Measurements from ENCODE around the gene SMYD3.

Gene SMYD3

DNA sequence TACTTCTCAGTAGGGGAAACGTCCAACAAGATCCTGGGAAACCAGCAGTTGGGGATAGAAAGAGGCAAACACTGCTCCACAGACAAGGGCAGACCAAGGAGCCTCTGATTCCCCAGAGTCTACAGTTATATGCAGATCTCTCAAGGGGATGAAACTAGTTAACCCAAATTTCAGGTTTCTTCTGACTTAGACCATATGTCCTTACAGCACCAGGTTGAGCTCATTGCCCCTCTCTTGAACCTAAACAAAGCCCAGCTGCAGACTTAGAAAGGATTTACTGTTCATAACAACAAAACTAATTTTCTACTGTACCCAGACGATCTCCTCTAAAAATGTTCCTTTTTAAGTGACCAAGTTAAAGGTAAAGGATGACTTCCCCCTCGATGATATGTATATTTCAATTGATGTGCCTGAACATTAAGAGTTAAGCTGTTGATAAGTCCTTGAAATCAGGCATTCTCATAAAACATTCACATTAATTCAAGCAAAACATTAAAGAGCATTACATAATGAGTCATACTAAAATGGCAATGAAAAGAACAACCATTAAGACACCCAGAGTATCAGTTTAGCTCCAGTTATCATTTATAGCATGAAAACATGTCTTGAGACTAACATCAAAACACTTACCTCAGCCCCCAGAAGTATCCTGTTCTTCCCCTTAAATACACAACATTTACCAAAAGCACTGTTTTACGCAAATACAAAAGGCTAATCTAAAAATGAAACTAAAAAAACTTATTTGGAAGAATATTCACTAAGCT lies 24.1 kb downstream of the SMYD3 start:
- no peak for DNase-seq (ENCODE audit: extremely low spot score)
- ChIA-PET POLR2A (no interaction called here), CTCF (no interaction called here)
- TF ChIP-seq ZNF384 (IDR thresholded peaks at IDR 0.05) (no peak), ARNT (IDR thresholded peaks at IDR 0.05) (no peak), CTBP1 (IDR thresholded peaks at IDR 0.05; ENCODE audit: borderline replicate concordance) (no peak), FOXM1 (IDR thresholded peaks at IDR 0.05; ENCODE audit: borderline replicate concordance) (no peak), ELF4 (IDR thresholded peaks at IDR 0.05) (no peak), FOXA1 (IDR thresholded peaks at IDR 0.05) (no peak), L3MBTL2 (conservative IDR thresholded peaks at IDR 0.05) (no peak), SUZ12 (IDR thresholded peaks at IDR 0.05) (no peak), FOXK2 (IDR thresholded peaks at IDR 0.05) (no peak), NFRKB (IDR thresholded peaks at IDR 0.05) (no peak), SP1 (IDR thresholded peaks at IDR 0.05) (no peak), LEF1 (IDR thresholded peaks at IDR 0.05; ENCODE audit: borderline replicate concordance) (no peak), HDGF (IDR thresholded peaks at IDR 0.05; ENCODE audit: borderline replicate concordance) (no peak), BHLHE40 (IDR thresholded peaks at IDR 0.05; ENCODE audit: borderline replicate concordance) (no peak), TARDBP (IDR thresholded peaks at IDR 0.05) (no peak)
- TF ChIP-seq, protein P1, sequence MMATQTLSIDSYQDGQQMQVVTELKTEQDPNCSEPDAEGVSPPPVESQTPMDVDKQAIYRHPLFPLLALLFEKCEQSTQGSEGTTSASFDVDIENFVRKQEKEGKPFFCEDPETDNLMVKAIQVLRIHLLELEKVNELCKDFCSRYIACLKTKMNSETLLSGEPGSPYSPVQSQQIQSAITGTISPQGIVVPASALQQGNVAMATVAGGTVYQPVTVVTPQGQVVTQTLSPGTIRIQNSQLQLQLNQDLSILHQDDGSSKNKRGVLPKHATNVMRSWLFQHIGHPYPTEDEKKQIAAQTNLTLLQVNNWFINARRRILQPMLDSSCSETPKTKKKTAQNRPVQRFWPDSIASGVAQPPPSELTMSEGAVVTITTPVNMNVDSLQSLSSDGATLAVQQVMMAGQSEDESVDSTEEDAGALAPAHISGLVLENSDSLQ (IDR thresholded peaks at IDR 0.05) = no peak

DNA sequence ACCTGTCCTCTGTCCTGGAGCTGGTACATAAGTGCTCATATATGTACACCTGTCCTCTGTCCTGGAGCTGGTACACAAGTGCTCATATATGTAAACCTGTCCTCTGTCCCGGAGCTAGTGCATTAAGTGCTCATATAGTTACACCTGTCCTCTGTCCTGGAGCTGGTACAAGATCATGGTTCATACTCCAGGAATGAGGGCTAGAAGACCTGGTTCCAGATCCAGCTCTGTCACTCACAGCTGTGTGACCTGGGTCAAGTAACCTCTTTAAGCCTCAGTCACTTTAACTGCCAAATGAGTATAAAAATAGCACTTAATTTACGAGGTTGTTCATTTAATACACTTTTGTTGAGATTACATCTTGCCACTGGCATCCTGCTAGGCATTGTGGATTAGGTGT lies 28.0 kb downstream of the SMYD3 start:
- ChIA-PET CTCF (interaction anchor here (0.6 kb wide), 1 partner anchor 10 kb away, joined by 5 read pairs; no protein-coding TSS in a partner anchor), POLR2A (no interaction called here)
- no peak for TF ChIP-seq ELF4 (IDR thresholded peaks at IDR 0.05)
- TF ChIP-seq, protein P1 (IDR thresholded peaks at IDR 0.05) = 0 out of 2 replicates have a peak, but pooled peaks have one; percentile 26
- DNase-seq (ENCODE audit: extremely low spot score) = no peak

DNA sequence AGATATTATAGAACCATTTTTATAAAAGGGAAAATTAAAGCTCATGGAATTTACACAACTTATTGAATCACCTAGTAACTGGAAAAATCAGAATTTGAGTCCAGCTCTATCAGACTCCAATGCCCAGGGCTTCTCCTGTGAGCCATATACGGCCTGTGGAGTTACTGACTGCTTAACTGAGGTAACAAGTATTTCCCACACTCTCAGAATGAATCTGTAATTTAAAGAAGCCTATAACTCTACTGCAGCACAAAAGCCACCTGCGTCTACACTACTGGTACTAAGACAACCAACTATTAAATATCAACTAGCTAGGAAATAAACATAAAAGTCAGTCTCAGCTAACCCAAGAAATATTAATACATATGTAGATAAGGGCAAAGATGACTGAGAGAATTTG lies 29.4 kb downstream of the SMYD3 start:
- ChIA-PET CTCF (interaction anchor here (0.7 kb wide), 1 partner anchor 234 kb away, joined by 3 read pairs; no protein-coding TSS in a partner anchor), POLR2A (no interaction called here)
- no peak for DNase-seq (ENCODE audit: extremely low spot score)
- no peak for TF ChIP-seq TARDBP (IDR thresholded peaks at IDR 0.05)

DNA sequence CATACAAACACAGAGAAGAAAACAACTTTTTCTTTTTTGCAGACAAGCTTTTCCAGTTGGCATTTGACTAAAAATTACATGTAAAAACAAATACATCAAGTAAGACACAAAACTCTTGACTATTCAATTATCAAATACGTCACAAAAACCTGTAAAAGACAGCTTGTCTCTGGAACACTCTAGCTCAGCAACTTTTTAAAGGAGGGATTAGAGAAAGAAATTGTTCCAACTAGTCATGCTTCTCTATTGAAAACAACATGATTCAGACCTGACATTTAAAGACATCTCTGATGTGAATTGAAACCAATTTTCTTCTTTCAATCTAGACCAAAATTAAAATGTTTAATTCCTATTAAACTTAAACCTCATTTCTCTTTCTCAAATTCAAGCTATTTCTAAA lies 30.3 kb downstream of the SMYD3 start:
- no peak for DNase-seq (ENCODE audit: extremely low spot score)
- TF ChIP-seq, protein P1 (IDR thresholded peaks at IDR 0.05) = no peak
- TF ChIP-seq ZNF384 (IDR thresholded peaks at IDR 0.05) = no peak
- no peak for TF ChIP-seq SUZ12 (IDR thresholded peaks at IDR 0.05)
- ChIA-PET POLR2A (no interaction called here), CTCF (no interaction called here)

DNA sequence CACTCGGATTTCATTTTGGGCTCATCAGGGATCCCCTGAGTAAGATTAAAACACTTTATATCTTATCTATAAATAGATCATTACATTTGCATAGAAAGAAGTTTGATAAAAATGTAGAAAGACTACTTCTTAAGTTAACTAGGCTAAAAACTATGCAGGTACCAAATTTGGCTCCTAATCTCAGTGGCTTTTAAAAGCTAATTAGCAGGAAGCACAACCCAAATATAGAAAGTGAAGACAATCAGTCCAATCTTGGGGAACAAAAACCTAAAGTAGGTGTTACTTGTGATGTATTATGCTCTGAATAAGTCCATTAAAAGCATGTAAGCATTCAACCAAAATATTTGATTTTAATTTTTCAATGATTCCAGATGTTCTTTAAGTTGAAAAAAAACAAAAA lies 35.4 kb downstream of the SMYD3 start:
- no peak for DNase-seq (ENCODE audit: extremely low spot score)
- TF ChIP-seq NFRKB (IDR thresholded peaks at IDR 0.05) (no peak), ZNF384 (IDR thresholded peaks at IDR 0.05) (no peak), BHLHE40 (IDR thresholded peaks at IDR 0.05; ENCODE audit: borderline replicate concordance) (no peak), CTBP1 (IDR thresholded peaks at IDR 0.05; ENCODE audit: borderline replicate concordance) (no peak), L3MBTL2 (conservative IDR thresholded peaks at IDR 0.05) (no peak), FOXA1 (IDR thresholded peaks at IDR 0.05) (no peak), SP1 (IDR thresholded peaks at IDR 0.05) (no peak), FOXM1 (IDR thresholded peaks at IDR 0.05; ENCODE audit: borderline replicate concordance) (no peak), FOXK2 (IDR thresholded peaks at IDR 0.05) (no peak), SUZ12 (IDR thresholded peaks at IDR 0.05) (no peak), ELF4 (IDR thresholded peaks at IDR 0.05) (no peak), TARDBP (IDR thresholded peaks at IDR 0.05) (no peak), LEF1 (IDR thresholded peaks at IDR 0.05; ENCODE audit: borderline replicate concordance) (no peak), ARNT (IDR thresholded peaks at IDR 0.05) (no peak), HDGF (IDR thresholded peaks at IDR 0.05; ENCODE audit: borderline replicate concordance) (no peak)
- TF ChIP-seq, protein P1 (IDR thresholded peaks at IDR 0.05) = no peak
- ChIA-PET POLR2A (no interaction called here), CTCF (no interaction called here)

DNA sequence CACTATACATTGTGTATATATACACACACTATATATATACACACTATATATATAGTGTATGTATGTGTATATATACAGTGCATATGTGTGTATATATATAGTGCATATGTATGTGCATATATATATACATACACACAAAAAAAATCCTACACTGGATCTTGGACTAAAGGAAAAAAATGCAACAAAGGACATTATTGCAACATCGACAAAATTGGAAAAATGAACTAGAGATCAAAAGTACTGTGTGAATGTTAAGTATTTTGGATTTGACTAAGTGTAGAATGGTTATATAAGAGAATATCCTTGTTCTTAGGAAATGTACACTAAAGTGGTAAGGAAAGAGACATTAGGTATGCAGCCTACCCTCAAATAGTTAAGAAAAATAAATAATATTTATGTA lies 36.5 kb downstream of the SMYD3 start:
- no peak for DNase-seq (ENCODE audit: extremely low spot score)
- CTCF ChIA-PET = no interaction called here
- TF ChIP-seq L3MBTL2 (conservative IDR thresholded peaks at IDR 0.05) (no peak), BHLHE40 (IDR thresholded peaks at IDR 0.05; ENCODE audit: borderline replicate concordance) (no peak), FOXK2 (IDR thresholded peaks at IDR 0.05) (no peak), TARDBP (IDR thresholded peaks at IDR 0.05) (no peak), ZNF384 (IDR thresholded peaks at IDR 0.05) (no peak), SUZ12 (IDR thresholded peaks at IDR 0.05) (no peak), LEF1 (IDR thresholded peaks at IDR 0.05; ENCODE audit: borderline replicate concordance) (no peak), HDGF (IDR thresholded peaks at IDR 0.05; ENCODE audit: borderline replicate concordance) (no peak), SP1 (IDR thresholded peaks at IDR 0.05) (no peak), ARNT (IDR thresholded peaks at IDR 0.05) (no peak), FOXM1 (IDR thresholded peaks at IDR 0.05; ENCODE audit: borderline replicate concordance) (no peak), CTBP1 (IDR thresholded peaks at IDR 0.05; ENCODE audit: borderline replicate concordance) (no peak)
- TF ChIP-seq, protein P1 (IDR thresholded peaks at IDR 0.05) = no peak
- POLR2A ChIA-PET = no interaction called here

Data from HEK293T (cell line).